22Rv1 (cell line): ENCODE data around the gene ZCCHC9.

Experiments
- ZFX ChIP-seq: fragments of 450-650 bp; IDR thresholded peaks from 2 replicates; pipeline ENCODE4 v1.6.1; 2017; ENCODE audit warnings: antibody characterized with exemption, borderline replicate concordance
- TF ChIP-seq, protein P1 (sequence below): fragments of 450-650 bp; IDR thresholded peaks from 2 replicates; pipeline ENCODE4 v1.5.1; 2017; ENCODE audit warnings: mild to moderate bottlenecking

DNA sequence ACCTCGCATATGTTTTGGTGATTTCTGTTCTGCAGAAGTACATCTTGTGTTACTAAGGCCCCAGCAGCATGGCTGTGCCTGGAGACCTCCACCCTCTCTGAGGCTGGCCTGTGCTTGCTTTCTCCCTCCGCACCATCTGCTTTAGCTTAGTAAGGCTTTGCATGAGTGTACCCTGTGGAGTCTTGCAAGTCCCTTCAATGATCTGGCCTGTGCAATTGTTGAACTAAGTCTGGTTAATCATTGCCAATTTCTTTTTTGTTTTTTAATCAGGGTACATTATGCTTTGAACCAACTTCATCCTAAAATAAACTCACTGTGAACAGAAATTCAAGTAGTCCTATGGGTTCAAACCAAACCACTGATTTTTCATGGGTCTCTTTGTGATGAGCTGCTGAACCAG lies 60.2 kb downstream of the ZCCHC9 start:
- TF ChIP-seq, protein P1, sequence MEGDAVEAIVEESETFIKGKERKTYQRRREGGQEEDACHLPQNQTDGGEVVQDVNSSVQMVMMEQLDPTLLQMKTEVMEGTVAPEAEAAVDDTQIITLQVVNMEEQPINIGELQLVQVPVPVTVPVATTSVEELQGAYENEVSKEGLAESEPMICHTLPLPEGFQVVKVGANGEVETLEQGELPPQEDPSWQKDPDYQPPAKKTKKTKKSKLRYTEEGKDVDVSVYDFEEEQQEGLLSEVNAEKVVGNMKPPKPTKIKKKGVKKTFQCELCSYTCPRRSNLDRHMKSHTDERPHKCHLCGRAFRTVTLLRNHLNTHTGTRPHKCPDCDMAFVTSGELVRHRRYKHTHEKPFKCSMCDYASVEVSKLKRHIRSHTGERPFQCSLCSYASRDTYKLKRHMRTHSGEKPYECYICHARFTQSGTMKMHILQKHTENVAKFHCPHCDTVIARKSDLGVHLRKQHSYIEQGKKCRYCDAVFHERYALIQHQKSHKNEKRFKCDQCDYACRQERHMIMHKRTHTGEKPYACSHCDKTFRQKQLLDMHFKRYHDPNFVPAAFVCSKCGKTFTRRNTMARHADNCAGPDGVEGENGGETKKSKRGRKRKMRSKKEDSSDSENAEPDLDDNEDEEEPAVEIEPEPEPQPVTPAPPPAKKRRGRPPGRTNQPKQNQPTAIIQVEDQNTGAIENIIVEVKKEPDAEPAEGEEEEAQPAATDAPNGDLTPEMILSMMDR: no peak
- TF ChIP-seq ZFX: no peak
